Muscle layer of duodenum (tissue), 2 donors: ENCODE measurements around the gene ATP9A.

Experiments used
- H3K27ac ChIP-seq: one replicate; pipeline ENCODE4 v1.7.0; 2013; ENCODE audit warnings: mild to moderate bottlenecking, low read length
- H3K27me3 ChIP-seq: one replicate; pipeline ENCODE4 v1.7.0; 2013; ENCODE audit warnings: low read depth, mild to moderate bottlenecking, control low read depth, low read length
- H3K36me3 ChIP-seq, 2 donors: one replicate each; pipeline ENCODE4 v1.7.0; 2013; ENCODE audit warnings: low read length in 2 of 2, control low read depth in 1 of 2, mild to moderate bottlenecking in 1 of 2; ENCODE audit not compliant: insufficient read depth in 2 of 2, control insufficient read depth in 1 of 2
- H3K4me1 ChIP-seq, 2 donors: one replicate each; pipeline ENCODE4 v1.7.0; 2013; ENCODE audit warnings: low read length in 2 of 2, mild to moderate bottlenecking in 2 of 2, control low read depth in 1 of 2, moderate library complexity in 1 of 2; ENCODE audit not compliant: insufficient read depth in 2 of 2, control insufficient read depth in 1 of 2
- H3K4me3 ChIP-seq, 2 donors: one replicate each; pipeline ENCODE4 v1.7.0; 2013; ENCODE audit warnings: low read length in 2 of 2, low read depth in 1 of 2, mild to moderate bottlenecking in 1 of 2
- H3K9me3 ChIP-seq, 2 donors: one replicate each; pipeline ENCODE4 v1.7.0; 2013; ENCODE audit warnings: low read length in 2 of 2, control low read depth in 1 of 2, mild to moderate bottlenecking in 1 of 2; ENCODE audit not compliant: control insufficient read depth in 1 of 2
- donor health status: healthy.

The ATP9A gene

DNA sequence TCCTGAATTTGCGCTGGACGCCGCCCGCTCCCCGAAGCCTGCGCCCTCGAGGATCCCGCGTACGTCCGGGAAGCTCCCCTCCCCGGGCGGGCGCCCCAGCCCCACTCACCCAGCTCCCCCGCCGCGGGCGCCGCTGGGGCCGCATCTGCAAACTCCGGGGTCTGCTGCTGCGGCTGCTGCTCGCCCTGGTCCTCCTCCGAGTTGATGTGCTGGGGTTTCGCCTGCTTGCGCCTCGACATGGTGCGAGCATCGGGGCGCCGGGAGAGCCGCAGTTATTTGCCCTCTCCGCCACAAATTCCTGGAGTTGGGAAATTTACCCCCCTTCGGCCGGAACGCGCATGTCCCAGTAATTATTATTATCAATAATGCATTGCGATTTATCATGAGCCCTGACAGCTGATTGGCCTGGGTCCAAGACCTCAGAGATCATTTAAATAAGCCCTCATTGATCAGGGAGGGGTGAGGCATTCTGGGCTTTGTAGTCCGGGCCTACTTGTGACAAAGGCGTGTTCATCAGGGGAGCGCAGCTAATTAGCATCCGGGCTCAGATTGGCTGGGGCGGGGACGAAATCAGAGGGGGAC is 34.1 kb upstream of the ATP9A start, which contains the start of gene SALL4:
SALL4 (minus strand) TSS at position 352 of the 582 bp plus-strand sequence; CDS start at position 239, 113 bp downstream.
- no peaks in the 10 kb centered on the region for H3K9me3 ChIP-seq
- H3K36me3 ChIP-seq, result no peaks in the 10 kb centered on the region
- peaks cover 31% of the 10 kb centered on the region for H3K27me3 ChIP-seq
- no peak within 1 kb of the TSS for H3K27ac ChIP-seq
- H3K4me1 ChIP-seq, result peaks cover 0 to 25% of the 10 kb centered on the region in 2 donors
- peak within 1 kb of the TSS; percentile 54 to 59 for H3K4me3 ChIP-seq

DNA sequence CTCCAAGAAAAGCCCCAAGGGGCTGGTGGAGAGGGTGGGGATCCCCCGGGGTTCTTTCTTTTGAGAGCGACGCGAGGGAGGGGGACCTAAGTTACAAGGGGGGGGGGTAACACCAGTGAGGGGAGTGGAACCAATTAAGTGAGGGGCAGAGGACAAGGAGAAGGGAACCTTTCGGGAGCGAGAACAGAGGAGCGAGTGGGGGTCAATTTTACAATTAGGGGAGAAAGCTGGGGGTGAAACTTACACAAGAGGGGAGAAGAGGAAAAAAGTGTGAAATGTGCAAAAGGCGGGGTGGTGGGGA is 33.6 kb upstream of the ATP9A start:
- no peak overlapping the region for H3K27ac ChIP-seq
- peak overlapping the region in 1 of 2 donors; percentile 54 for H3K4me3 ChIP-seq
- H3K4me1 ChIP-seq, result peaks cover 0 to 25% of the 10 kb centered on the region in 2 donors
- H3K9me3 ChIP-seq, result no peaks in the 10 kb centered on the region
- no peaks in the 10 kb centered on the region for H3K36me3 ChIP-seq
- H3K27me3 ChIP-seq, result peaks cover 31% of the 10 kb centered on the region

DNA sequence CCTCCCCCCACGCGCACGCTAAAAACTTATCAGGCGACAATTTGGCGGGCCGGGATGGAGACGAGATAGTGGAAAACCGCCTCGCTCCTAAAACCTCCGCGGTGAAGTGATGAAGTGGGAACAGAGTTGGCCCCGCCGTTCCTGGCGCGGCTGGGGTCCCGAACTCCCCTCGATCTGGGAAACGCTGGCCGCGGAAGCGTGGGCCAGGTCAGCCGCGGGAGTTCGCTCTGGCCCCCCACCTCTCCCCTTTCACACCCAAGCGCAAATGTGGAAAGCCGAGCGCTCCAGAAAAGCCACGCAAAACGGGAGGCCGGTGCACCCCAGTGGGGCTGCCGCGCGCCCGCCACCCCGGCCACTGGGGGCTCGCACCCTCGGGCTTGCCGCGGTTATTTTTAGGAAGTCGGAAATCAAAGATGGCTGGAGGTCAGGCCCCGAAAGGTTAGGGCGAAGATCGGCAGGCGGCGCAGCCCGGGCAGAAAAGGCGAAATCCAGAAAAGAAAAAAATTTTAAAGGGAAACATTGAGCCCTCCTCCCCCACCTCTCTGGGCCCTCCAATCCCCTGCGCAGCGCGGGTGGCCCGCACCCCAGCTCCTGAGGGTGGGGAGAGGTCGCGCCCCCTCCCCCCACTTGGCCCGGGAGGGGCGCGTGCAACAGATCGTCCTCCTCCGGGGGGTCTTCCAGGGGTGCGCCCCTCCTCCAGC is 33.1 kb upstream of the ATP9A start:
- Histone ChIP-seq H3K27me3 (peaks cover 31% of the 10 kb centered on the region), H3K4me3 (peak overlapping the region; percentile 54 to 59), H3K27ac (no peak overlapping the region), H3K4me1 (peaks cover 0 to 25% of the 10 kb centered on the region in 2 donors), H3K36me3 (no peaks in the 10 kb centered on the region), H3K9me3 (no peaks in the 10 kb centered on the region)

DNA sequence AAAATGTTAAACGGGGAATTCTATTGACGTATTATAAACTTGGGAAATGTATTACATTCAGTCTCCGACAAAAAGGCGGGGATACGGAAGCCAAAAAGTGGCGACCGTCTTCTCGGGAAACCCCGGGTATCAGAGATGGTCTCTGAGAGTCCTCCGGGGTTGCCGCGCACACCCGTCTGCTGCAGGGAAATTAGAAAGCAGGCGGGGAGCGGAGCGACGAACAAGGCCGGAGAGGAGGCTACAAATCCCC is 32.6 kb upstream of the ATP9A start:
- Histone ChIP-seq H3K27ac (no peak overlapping the region), H3K27me3 (peaks cover 31% of the 10 kb centered on the region), H3K9me3 (no peaks in the 10 kb centered on the region), H3K36me3 (no peaks in the 10 kb centered on the region), H3K4me1 (peaks cover 0 to 25% of the 10 kb centered on the region in 2 donors), H3K4me3 (peak overlapping the region; percentile 54 to 59)

DNA sequence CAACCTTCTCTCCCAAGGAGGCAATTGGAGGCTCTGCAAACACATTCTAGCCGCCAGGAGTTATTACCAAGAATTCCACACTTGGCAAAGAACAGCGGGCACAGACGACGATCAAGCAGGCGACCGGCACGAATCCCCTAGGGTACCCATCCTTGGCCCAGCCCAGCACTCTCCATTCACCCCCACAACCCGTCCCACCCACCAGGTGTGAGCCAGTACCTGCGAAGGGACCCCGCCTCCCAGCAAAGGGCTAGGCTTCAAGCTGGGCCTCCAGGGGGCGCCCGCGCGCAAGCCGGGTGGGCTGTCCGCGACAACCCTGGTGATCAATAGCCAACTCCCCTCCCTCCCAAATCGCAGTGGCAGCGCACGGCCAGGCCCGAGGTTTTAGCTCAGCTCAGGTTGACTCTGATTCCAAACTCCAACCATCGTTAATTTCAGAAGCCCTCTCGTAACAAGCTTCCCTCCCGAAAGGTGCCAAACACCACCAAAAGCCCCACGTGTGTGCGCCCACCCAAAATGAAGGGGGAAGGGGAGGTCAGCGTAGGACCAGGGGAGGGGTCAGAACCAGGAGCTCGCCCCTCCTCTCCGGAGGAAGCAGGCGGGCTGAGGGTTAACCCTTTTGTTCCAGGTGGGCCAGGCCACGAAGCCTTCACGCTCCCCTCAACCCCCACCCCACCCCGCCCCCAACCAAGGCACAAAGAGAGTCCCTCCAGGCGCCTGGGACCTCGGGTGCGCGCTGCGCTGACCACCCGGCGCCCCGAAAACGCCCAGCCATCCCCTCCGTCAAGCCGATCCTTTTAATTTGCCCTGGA is 32.1 kb upstream of the ATP9A start:
- peaks cover 0 to 25% of the 10 kb centered on the region in 2 donors for H3K4me1 ChIP-seq
- H3K27me3 ChIP-seq, result peaks cover 31% of the 10 kb centered on the region
- no peak overlapping the region for H3K27ac ChIP-seq
- peak overlapping the region; percentile 54 to 59 for H3K4me3 ChIP-seq
- no peaks in the 10 kb centered on the region for H3K9me3 ChIP-seq
- no peaks in the 10 kb centered on the region for H3K36me3 ChIP-seq

DNA sequence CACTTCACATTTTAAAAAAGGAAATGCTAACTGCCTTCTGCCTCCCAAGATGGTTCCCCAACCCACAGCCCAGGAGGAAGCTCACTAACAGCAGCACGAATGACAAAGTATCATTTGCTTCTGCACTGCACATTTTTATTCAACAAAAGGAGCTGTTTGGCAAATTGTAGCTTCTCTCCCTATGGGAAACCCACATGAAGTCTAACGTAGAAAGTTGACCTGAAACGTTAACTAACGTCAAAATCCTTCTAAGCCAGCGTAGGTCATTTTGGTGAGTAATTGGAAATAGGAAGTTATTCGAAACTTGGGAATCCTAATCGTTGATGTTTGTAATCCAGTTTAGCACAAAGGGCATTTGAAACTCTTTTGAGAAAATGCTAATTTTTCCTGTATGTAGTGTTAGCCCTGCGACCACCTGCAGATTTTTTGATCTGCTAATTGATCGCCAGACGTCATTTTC is 31.2 kb upstream of the ATP9A start:
- Histone ChIP-seq H3K4me1 (peaks cover 0 to 25% of the 10 kb centered on the region in 2 donors), H3K9me3 (no peaks in the 10 kb centered on the region), H3K36me3 (no peaks in the 10 kb centered on the region), H3K27me3 (peaks cover 31% of the 10 kb centered on the region), H3K27ac (no peak overlapping the region), H3K4me3 (peak overlapping the region in 1 of 2 donors; percentile 59)

DNA sequence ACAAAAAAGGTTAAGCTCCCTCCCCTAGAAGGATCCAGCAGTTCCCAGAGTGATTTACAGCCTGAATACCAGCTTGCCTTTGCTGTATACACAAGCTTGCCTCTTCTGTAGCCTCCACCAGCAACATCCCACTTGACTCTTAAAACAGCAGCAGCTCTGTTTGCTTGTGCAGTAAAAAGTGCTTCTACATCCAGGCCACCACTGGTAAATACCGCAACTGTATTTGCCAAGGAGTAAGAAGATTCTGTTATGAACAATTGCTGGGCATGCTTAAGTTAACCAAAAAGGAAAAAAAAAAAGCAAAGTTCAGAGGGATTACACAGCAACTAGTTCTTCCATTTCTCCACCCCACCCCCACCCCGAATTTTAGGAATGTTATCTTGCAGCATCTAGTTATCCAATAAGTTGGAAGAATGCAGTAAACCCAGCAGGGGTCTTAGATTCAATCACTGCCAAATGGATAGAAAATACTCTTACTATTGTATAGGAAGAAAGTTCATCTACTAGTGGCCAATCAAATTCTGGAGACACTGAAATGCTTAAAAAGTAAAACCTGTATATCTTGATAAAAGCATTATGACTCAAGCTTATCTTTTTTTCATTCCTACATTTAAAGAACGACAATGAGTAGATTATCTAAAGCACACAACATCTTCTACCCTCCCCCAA is 29.3 kb upstream of the ATP9A start:
- no peak overlapping the region for H3K4me3 ChIP-seq
- peaks cover 31% of the 10 kb centered on the region for H3K27me3 ChIP-seq

DNA sequence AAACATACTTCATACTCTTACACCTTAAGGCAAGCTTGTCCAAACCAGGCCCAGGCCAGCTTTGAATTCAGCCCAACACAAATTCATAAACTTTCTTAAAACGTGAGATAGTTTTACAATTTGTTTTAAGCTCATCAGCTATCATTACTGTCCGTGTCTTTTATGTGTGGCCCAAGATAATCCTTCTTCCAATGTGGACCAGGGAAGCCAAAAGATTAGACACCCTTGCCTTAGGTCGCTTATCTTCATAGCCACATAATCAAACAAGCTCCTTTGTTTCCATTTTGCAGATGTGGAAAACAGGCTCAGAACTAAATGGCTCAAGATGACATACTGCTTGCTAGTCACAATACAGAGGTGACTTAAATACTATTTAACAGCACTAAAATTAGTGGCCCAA is 28.1 kb upstream of the ATP9A start:
- H3K27ac ChIP-seq, result no peak overlapping the region
- H3K9me3 ChIP-seq, result no peaks in the 10 kb centered on the region
- peaks cover 0 to 16% of the 10 kb centered on the region in 2 donors for H3K4me1 ChIP-seq
- H3K4me3 ChIP-seq, result no peak overlapping the region
- peaks cover 26% of the 10 kb centered on the region for H3K27me3 ChIP-seq
- H3K36me3 ChIP-seq, result no peaks in the 10 kb centered on the region

More for the DNA sequence above, 29.3 kb upstream of the ATP9A start:
- peaks cover 0 to 25% of the 10 kb centered on the region in 2 donors for H3K4me1 ChIP-seq
- no peaks in the 10 kb centered on the region for H3K36me3 ChIP-seq
- H3K9me3 ChIP-seq, result no peaks in the 10 kb centered on the region
- H3K27ac ChIP-seq, result no peak overlapping the region

DNA sequence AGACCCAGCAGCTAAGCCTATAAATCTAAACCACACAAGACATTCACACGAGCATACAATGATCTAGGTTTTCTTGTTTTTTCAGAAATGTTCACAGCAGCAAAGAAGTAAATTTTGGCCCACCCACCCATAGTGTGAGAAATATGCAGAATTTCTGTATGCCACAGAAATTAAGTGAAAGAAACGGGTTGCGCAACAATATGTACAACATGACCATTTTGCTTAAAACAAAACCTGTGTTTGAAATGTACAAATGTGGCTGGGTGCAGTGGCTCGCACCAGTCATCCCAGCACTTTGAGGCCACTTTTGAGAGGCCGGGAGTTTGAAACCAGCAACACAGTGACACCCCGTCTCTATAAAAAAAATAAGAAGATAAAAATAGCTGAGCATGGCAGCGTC is 24.8 kb upstream of the ATP9A start:
- Histone ChIP-seq H3K27me3 (no peaks in the 10 kb centered on the region), H3K9me3 (no peaks in the 10 kb centered on the region), H3K27ac (no peak overlapping the region), H3K4me1 (no peaks in the 10 kb centered on the region), H3K4me3 (no peak overlapping the region), H3K36me3 (no peaks in the 10 kb centered on the region)

DNA sequence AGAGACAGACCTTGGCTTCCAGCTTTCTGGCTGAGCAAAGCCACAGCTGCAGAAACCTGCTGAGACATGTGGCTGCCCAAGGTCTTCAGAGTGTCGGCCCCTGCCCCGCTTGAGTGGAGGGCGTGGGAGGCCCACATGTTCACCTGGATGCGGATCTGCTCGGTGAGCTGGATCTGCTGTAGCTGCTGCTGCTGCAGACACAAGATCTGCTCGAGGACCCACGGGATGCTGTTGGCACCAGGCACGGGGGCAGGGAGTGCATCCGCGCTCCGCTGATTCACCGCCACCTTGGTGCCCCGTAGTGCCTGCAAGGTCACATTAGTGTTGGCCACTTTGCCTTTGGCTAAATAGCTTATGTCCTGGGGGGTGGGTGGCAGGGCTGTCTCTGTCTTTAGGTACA is 23.4 kb upstream of the ATP9A start:
- Histone ChIP-seq H3K36me3 (no peaks in the 10 kb centered on the region), H3K4me3 (no peak overlapping the region), H3K27me3 (no peaks in the 10 kb centered on the region), H3K4me1 (no peaks in the 10 kb centered on the region), H3K9me3 (no peaks in the 10 kb centered on the region), H3K27ac (no peak overlapping the region)

DNA sequence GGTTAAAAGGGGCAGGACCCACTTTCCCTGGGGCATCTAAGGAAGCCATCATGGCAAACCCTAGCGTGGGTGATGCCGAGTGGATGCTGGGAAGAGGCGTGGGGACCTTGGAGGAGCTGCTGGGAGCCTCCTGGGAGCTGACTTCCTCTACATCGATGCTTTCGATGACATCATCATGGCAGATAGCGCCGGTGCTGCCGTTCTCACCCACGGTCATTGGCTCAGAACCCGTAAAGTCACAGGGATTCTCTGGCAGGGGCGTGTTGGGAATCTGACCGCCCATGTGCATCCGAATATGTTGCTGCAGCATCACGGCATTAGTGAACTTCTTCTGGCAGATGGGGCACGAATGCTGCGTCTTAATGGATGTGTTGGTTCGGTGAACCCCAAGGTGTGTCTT is 22.1 kb upstream of the ATP9A start:
- Histone ChIP-seq H3K9me3 (no peaks in the 10 kb centered on the region), H3K4me1 (no peaks in the 10 kb centered on the region), H3K27me3 (no peaks in the 10 kb centered on the region), H3K36me3 (no peaks in the 10 kb centered on the region), H3K4me3 (no peak overlapping the region), H3K27ac (no peak overlapping the region)
